CD4-positive, CD25-positive, alpha-beta regulatory T cell (primary cell): ENCODE data around the gene SGSH. TPM values are rescaled to one million over a fixed set of nuclear protein-coding genes. Genes with fewer than 3 reads are reported as not detected.

Experiments used
- ATAC-seq, 2 donors: fragments of 150-1000 bp; cut with Tn5 transposase; one replicate each; pipeline ENCODE4 v1.10.0; 2021; ENCODE audit warnings: low read depth in 2 of 2, moderate number of reproducible peaks in 2 of 2, moderate library complexity in 1 of 2
- DNase-seq, 3 donors: peaks; one replicate each; pipeline versions ENCODE4 v3.0.0 to v3.0.0-alpha.2; 2012 to 2022; ENCODE audit warnings: mixed read lengths in 1 of 3
- H3K27ac ChIP-seq: one replicate; pipeline ENCODE4 v1.7.0; 2013; ENCODE audit warnings: mild to moderate bottlenecking, low read length; ENCODE audit not compliant: insufficient read depth, poor library complexity, severe bottlenecking
- H3K27me3 ChIP-seq: one replicate; pipeline ENCODE4 v1.7.0; 2013; ENCODE audit warnings: low read length; ENCODE audit not compliant: control insufficient read depth, insufficient read depth
- H3K36me3 ChIP-seq: one replicate; pipeline ENCODE4 v1.7.0; 2013; ENCODE audit warnings: mild to moderate bottlenecking, low read length, moderate library complexity; ENCODE audit not compliant: control insufficient read depth, insufficient read depth
- H3K4me1 ChIP-seq: 2 replicates; pipeline ENCODE4 v1.7.0; 2013; ENCODE audit warnings: mild to moderate bottlenecking, low read length; ENCODE audit not compliant: insufficient read depth, control insufficient read depth, poor library complexity, severe bottlenecking
- H3K4me3 ChIP-seq: one replicate; pipeline ENCODE4 v1.7.0; 2013; ENCODE audit warnings: low read depth, mild to moderate bottlenecking, low read length, moderate library complexity
- H3K9me3 ChIP-seq, 2 experiments: 1 replicate in 1 of 2; 2 replicates in 1 of 2; pipeline ENCODE4 v1.7.0; 2013; ENCODE audit warnings: low read length in 2 of 2, mild to moderate bottlenecking in 1 of 2, moderate library complexity in 1 of 2; ENCODE audit not compliant: control insufficient read depth in 2 of 2
- H3K27ac Mint-ChIP-seq, 3 donors: one replicate each; pipeline ENCODE4 v1.8.0; 2020 to 2022; ENCODE audit warnings: mild to moderate bottlenecking in 3 of 3, mixed read lengths in 3 of 3, moderate library complexity in 2 of 3
- H3K27me3 Mint-ChIP-seq: one replicate; pipeline ENCODE4 v1.8.0; 2022; ENCODE audit warnings: mild to moderate bottlenecking, mixed read lengths
- H3K36me3 Mint-ChIP-seq: one replicate; pipeline ENCODE4 v1.8.0; 2020; ENCODE audit warnings: mixed read lengths
- H3K4me1 Mint-ChIP-seq, 4 donors: one replicate each; pipeline ENCODE4 v1.8.0; 2020 to 2022; ENCODE audit warnings: mixed read lengths in 4 of 4, mild to moderate bottlenecking in 1 of 4
- H3K4me3 Mint-ChIP-seq, 4 donors: one replicate each; pipeline ENCODE4 v1.8.0; 2020 to 2022; ENCODE audit warnings: mild to moderate bottlenecking in 4 of 4, mixed read lengths in 4 of 4, moderate library complexity in 3 of 4
- H3K9me3 Mint-ChIP-seq, 7 donors: one replicate each; pipeline ENCODE4 v1.8.0; 2020 to 2022; ENCODE audit warnings: mixed read lengths in 7 of 7, mild to moderate bottlenecking in 3 of 7, moderate library complexity in 2 of 7
- polyA plus RNA-seq, 4 donors: library from polyadenylated mRNA; unstranded; fragments of 300-500 nt; fragmentation: Illumina TruSeq; gene quantifications; one replicate each; pipeline ENCODE4 v1.2.3, GENCODE V29; 2021
- total RNA-seq: library from RNA; stranded (reverse); gene quantifications from one replicate; pipeline ENCODE4 v1.2.3, GENCODE V29; 2022

Gene SGSH
- total and polyA plus RNA-seq, 5 donors from 2014 or later: 43.8 to 138 (median 47.8) TPM

GRCh38 chr17:80232438-80232837 is 12.3 kb upstream of the SGSH start:
- H3K9me3 Mint-ChIP-seq: peaks cover 4 to 21% (median 8%) of the 10 kb centered on the region in 7 donors
- DNase-seq (no peak), ATAC-seq (no peak)
- H3K36me3 Mint-ChIP-seq: peaks cover 39% of the 10 kb centered on the region
- Histone ChIP-seq H3K27me3 (no peaks in the 10 kb centered on the region), H3K9me3 (peaks cover 8 to 22% of the 10 kb centered on the region in 2 experiments), H3K27ac (no peak overlapping the region), H3K36me3 (peaks cover 61% of the 10 kb centered on the region), H3K4me3 (no peak overlapping the region), H3K4me1 (no peaks in the 10 kb centered on the region)
- no peak overlapping the region for H3K4me3 Mint-ChIP-seq
- H3K27ac Mint-ChIP-seq: no peak overlapping the region
- H3K27me3 Mint-ChIP-seq: no peaks in the 10 kb centered on the region
- H3K4me1 Mint-ChIP-seq: peaks cover 0 to 6% (median 1%) of the 10 kb centered on the region in 4 donors

- no peak overlapping the region for H3K27ac Mint-ChIP-seq
These were observed 8.9 kb upstream of the SGSH start for GRCh38 chr17:80229011-80229410.

GRCh38 chr17:80228477-80228876 is 8.3 kb upstream of the SGSH start:
- peak overlapping the region in 1 of 3 donors; percentile 46 for H3K27ac Mint-ChIP-seq
- peaks cover 32% of the 10 kb centered on the region for H3K36me3 Mint-ChIP-seq

More at GRCh38 chr17:80229011-80229410, 8.9 kb upstream of the SGSH start:
- Histone ChIP-seq H3K9me3 (peaks cover 8 to 22% of the 10 kb centered on the region in 2 experiments), H3K4me1 (no peaks in the 10 kb centered on the region), H3K27ac (no peak overlapping the region), H3K36me3 (peaks cover 34% of the 10 kb centered on the region), H3K4me3 (no peak overlapping the region), H3K27me3 (no peaks in the 10 kb centered on the region)
- peaks cover 0 to 11% (median 4%) of the 10 kb centered on the region in 4 donors for H3K4me1 Mint-ChIP-seq
- no peak for DNase-seq
- peaks cover 30% of the 10 kb centered on the region for H3K36me3 Mint-ChIP-seq
- ATAC-seq: no peak
- H3K4me3 Mint-ChIP-seq: no peak overlapping the region
- peaks cover 4 to 15% (median 7%) of the 10 kb centered on the region in 7 donors for H3K9me3 Mint-ChIP-seq
- no peaks in the 10 kb centered on the region for H3K27me3 Mint-ChIP-seq

GRCh38 chr17:80227666-80228065 is 7.5 kb upstream of the SGSH start:
- DNase-seq (no peak), ATAC-seq (no peak)
- Histone ChIP-seq H3K27me3 (no peaks in the 10 kb centered on the region), H3K36me3 (peaks cover 22% of the 10 kb centered on the region), H3K4me3 (no peak overlapping the region), H3K9me3 (peaks cover 5 to 12% of the 10 kb centered on the region in 2 experiments), H3K4me1 (no peaks in the 10 kb centered on the region), H3K27ac (no peak overlapping the region)
- Mint-ChIP-seq H3K4me3 (no peak overlapping the region), H3K27ac (no peak overlapping the region), H3K9me3 (peaks cover 0 to 9% (median 6%) of the 10 kb centered on the region in 7 donors), H3K36me3 (peaks cover 29% of the 10 kb centered on the region), H3K27me3 (no peaks in the 10 kb centered on the region), H3K4me1 (peaks cover 0 to 24% (median 6%) of the 10 kb centered on the region in 4 donors)

More at GRCh38 chr17:80228477-80228876, 8.3 kb upstream of the SGSH start:
- Mint-ChIP-seq H3K9me3 (peaks cover 2 to 13% (median 7%) of the 10 kb centered on the region in 7 donors), H3K4me3 (no peak overlapping the region), H3K27me3 (no peaks in the 10 kb centered on the region), H3K4me1 (peaks cover 0 to 17% (median 4%) of the 10 kb centered on the region in 4 donors)
- H3K27ac ChIP-seq: no peak overlapping the region
- peaks cover 30% of the 10 kb centered on the region for H3K36me3 ChIP-seq
- ATAC-seq (no peak), DNase-seq (no peak)
- H3K27me3 ChIP-seq: no peaks in the 10 kb centered on the region
- peaks cover 7 to 20% of the 10 kb centered on the region in 2 experiments for H3K9me3 ChIP-seq
- H3K4me3 ChIP-seq: no peak overlapping the region
- H3K4me1 ChIP-seq: no peaks in the 10 kb centered on the region

GRCh38 chr17:80227156-80227555 is 7.0 kb upstream of the SGSH start:
- Mint-ChIP-seq H3K4me1 (peaks cover 0 to 29% (median 8%) of the 10 kb centered on the region in 4 donors), H3K36me3 (peaks cover 24% of the 10 kb centered on the region), H3K27ac (no peak overlapping the region), H3K4me3 (no peak overlapping the region), H3K9me3 (peaks cover 0 to 6% (median 4%) of the 10 kb centered on the region in 7 donors), H3K27me3 (no peaks in the 10 kb centered on the region)
- no peaks in the 10 kb centered on the region for H3K4me1 ChIP-seq
- ATAC-seq (no peak), DNase-seq (no peak)
- H3K9me3 ChIP-seq: peaks cover 2 to 7% of the 10 kb centered on the region in 2 experiments
- H3K27ac ChIP-seq: no peak overlapping the region
- no peaks in the 10 kb centered on the region for H3K27me3 ChIP-seq
- H3K36me3 ChIP-seq: peaks cover 18% of the 10 kb centered on the region
- no peak overlapping the region for H3K4me3 ChIP-seq

GRCh38 chr17:80225230-80225629 is 5.1 kb upstream of the SGSH start:
- Histone ChIP-seq H3K27me3 (no peaks in the 10 kb centered on the region), H3K4me3 (no peak overlapping the region), H3K36me3 (peaks cover 9% of the 10 kb centered on the region), H3K9me3 (no peaks in the 10 kb centered on the region), H3K4me1 (peaks cover 9% of the 10 kb centered on the region), H3K27ac (no peak overlapping the region)
- Mint-ChIP-seq H3K9me3 (peaks cover 0 to 2% (median 0%) of the 10 kb centered on the region in 7 donors), H3K4me1 (peaks cover 0 to 39% (median 10%) of the 10 kb centered on the region in 4 donors), H3K4me3 (peak overlapping the region in 1 of 4 donors; percentile 47), H3K27me3 (no peaks in the 10 kb centered on the region), H3K36me3 (peaks cover 10% of the 10 kb centered on the region), H3K27ac (no peak overlapping the region)
- DNase-seq (no peak), ATAC-seq (no peak)

- no peak for ATAC-seq
- no peak overlapping the region for H3K27ac Mint-ChIP-seq
These were observed 4.5 kb upstream of the SGSH start for GRCh38 chr17:80224683-80225082.

More at GRCh38 chr17:80224683-80225082, 4.5 kb upstream of the SGSH start:
- Histone ChIP-seq H3K4me3 (no peak overlapping the region), H3K4me1 (peaks cover 9% of the 10 kb centered on the region), H3K36me3 (peaks cover 8% of the 10 kb centered on the region), H3K9me3 (no peaks in the 10 kb centered on the region), H3K27ac (no peak overlapping the region), H3K27me3 (no peaks in the 10 kb centered on the region)
- Mint-ChIP-seq H3K4me3 (no peak overlapping the region), H3K4me1 (peaks cover 0 to 39% (median 10%) of the 10 kb centered on the region in 4 donors), H3K27me3 (no peaks in the 10 kb centered on the region), H3K36me3 (peaks cover 7% of the 10 kb centered on the region), H3K9me3 (no peaks in the 10 kb centered on the region)
- no peak for DNase-seq
